ENCODE results near the gene BUD13. TPM values are rescaled to one million over a fixed set of nuclear protein-coding genes. Genes with fewer than 3 reads are reported as not detected.

BUD13 gene
- total RNA-seq, 1 donor from 2014 or later = 27.7 TPM

DNA sequence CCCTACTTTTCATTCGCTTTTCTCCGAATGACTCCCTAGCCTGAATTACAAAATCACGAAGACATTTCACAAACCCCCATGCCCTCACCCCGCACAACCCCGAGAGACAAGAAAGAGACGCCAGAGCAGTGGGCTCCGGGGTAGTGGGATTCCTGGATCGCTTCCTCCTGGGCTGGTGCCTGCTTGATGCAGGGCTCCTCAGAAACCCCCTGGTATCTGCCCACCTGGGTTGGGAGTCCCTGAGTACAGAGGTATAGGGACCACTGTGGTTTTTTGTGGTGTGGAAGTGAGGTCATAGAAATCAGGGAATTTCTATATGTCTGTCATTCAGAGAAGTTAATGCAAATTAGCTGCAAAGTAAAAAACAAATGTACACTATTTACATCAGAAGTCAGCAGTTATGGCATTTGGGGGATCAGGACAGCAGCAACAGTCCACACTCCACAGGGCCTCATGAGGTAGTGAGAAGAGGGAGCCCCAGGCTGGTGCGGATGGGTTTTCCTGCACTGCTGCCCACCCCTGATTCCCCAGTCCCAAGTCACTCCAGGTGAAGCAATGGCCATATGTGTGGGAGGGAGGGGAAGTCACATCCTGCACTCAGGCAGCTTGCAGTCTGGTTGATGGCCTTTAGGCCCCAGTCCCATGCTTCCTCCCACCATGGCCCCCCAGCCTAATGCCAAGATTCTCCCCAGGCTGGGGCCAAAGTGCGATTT is 39.6 kb downstream of the BUD13 start:
- DNase-seq (ENCODE audit: low read depth) = no peak
- TF ChIP-seq, protein P1, sequence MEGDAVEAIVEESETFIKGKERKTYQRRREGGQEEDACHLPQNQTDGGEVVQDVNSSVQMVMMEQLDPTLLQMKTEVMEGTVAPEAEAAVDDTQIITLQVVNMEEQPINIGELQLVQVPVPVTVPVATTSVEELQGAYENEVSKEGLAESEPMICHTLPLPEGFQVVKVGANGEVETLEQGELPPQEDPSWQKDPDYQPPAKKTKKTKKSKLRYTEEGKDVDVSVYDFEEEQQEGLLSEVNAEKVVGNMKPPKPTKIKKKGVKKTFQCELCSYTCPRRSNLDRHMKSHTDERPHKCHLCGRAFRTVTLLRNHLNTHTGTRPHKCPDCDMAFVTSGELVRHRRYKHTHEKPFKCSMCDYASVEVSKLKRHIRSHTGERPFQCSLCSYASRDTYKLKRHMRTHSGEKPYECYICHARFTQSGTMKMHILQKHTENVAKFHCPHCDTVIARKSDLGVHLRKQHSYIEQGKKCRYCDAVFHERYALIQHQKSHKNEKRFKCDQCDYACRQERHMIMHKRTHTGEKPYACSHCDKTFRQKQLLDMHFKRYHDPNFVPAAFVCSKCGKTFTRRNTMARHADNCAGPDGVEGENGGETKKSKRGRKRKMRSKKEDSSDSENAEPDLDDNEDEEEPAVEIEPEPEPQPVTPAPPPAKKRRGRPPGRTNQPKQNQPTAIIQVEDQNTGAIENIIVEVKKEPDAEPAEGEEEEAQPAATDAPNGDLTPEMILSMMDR (conservative IDR thresholded peaks at IDR 0.05; ENCODE audit: low read depth, low read length) = no peak
- H3K4me3 ChIP-seq (ENCODE audit: low read depth, low read length) = no peak overlapping the region

DNA sequence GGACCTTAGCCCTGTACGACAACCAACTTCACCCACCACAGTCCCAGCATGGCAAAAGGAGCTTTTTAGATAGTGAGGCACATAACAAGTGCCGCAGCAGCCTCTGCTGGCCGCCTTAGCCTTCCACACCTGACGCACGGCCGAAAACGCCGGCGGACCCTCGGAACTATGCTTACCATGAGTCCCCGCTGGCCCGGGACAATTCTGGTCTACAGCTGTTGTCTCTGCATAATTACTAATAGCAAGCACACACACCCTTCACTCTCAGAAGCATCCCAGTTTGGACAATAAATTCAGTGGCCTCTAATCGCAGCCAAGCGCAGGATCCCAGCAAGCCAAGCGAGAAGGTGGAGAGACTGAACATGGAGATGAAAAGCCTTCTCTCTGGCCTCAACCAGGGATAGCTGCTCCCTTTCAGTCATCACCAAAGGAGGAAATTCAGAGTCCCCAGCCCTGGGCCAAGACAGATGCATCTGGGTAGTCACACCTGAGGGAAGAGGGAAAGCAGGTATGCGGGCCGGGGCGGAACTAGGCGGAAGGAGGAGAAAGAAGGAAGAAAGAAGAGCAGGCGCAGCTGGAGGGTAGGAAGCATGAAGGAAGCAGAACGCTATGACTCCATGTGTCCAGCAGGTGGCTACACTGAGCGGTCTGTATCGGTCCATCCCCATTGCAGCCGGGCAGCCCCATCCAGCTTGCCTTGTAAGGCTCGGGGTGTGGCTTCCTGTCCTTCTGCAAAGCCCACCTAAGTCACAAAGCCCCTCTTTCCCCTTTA is 40.3 kb downstream of the BUD13 start:
- no peak for DNase-seq (ENCODE audit: low read depth)
- TF ChIP-seq, protein P1 (conservative IDR thresholded peaks at IDR 0.05; ENCODE audit: low read depth, low read length) = peak; percentile 80
- no peak overlapping the region for H3K4me3 ChIP-seq (ENCODE audit: low read depth, low read length)

DNA sequence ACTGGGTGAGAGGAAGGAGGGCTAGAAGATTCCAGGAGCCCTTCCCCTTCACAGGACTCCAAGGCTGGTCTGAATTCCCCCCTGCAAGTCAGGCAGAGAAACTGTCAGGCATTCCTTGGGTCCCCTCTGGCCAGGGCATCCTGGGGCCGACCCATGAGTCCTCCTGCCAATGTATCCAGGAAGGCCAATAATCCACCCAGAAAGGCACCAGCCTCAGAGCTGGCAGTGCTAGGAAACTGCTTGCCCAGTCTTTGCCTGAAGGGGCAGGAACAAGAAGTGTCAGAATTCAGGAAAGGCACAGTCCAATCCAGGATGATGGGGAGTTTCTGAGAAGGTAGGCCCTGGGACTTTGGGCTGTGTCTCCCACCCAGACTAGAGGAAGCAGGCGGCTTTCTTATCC is 41.0 kb downstream of the BUD13 start:
- no peak overlapping the region for H3K4me3 ChIP-seq (ENCODE audit: low read depth, low read length)

DNA sequence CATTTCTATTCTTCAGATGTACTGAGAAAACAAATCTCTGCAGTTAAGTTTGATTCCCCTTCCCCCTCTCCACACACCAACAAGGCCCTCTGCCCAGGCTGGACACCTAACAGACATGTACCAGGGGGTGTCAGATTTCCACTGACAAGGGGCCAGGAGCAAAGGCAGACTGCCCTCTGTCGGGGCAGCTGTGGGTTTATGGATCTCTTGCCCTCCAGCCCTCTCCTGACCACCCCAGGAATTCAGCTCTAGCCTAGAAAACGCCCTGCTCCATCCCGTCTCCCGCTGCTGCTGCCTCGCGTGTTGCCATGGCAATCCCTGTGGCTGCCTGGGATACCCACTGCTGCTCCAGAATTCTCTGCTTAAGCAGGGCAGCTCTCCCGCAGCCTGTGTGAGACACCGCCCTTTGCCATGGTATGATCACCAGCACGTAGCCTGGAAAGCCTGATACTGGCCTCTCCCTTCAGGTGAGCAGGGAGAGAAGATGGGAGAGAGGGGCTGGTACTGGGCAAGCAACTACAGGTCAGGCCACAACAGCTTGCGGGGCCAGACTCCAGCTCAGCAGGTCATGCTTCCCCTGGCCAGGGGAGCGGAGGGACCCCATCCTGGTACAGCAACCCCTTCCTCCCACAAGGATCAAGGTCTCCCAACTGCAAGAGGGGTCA is 41.6 kb downstream of the BUD13 start:
- DNase-seq (ENCODE audit: low read depth) = no peak
- TF ChIP-seq, protein P1 (conservative IDR thresholded peaks at IDR 0.05; ENCODE audit: low read depth, low read length) = no peak
- no peak overlapping the region for H3K4me3 ChIP-seq (ENCODE audit: low read depth, low read length)

More for the DNA sequence above, 41.0 kb downstream of the BUD13 start:
- TF ChIP-seq, protein P1 (conservative IDR thresholded peaks at IDR 0.05; ENCODE audit: low read depth, low read length) = no peak
- no peak for DNase-seq (ENCODE audit: low read depth)

DNA sequence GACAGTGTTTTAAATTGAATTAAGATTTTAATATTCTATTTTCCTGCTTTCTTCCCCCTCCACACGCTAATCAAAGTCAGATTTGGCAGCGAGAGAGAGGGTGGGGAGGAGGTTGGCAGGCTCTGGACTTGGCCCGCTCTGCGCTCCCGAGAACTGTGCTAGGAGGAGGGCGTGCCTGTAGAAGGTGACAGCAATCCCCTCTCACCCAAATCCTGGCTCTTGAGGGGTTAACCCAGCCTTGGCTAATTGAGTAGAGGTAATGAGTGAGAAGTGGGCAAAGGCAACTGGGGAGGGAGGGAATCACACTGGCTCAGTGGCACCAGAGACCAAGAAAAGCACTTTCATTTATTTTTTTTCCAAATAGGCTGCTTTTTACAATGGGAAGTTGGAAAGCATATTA is 42.2 kb downstream of the BUD13 start:
- DNase-seq (ENCODE audit: low read depth) = no peak
- TF ChIP-seq, protein P1 (conservative IDR thresholded peaks at IDR 0.05; ENCODE audit: low read depth, low read length) = no peak
- H3K4me3 ChIP-seq (ENCODE audit: low read depth, low read length) = no peak overlapping the region

DNA sequence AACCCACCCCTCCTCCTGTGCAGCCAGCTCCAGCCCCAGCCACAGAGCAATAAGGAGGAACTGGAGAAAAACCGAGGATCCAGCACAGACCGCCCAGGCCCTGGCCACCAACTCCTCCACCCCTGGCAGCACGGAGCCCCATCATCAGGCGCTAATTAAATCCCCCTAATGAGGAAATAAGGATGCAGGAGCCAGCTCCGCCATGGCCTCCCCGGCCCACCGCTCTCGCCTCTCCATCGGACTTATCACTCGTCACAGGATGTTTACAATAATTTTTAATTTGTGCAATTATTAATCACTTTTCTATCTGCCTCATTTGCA is 42.6 kb downstream of the BUD13 start:
- no peak for DNase-seq (ENCODE audit: low read depth)
- TF ChIP-seq, protein P1 (conservative IDR thresholded peaks at IDR 0.05; ENCODE audit: low read depth, low read length) = no peak
- no peak overlapping the region for H3K4me3 ChIP-seq (ENCODE audit: low read depth, low read length)
